ENCODE data around the gene MAP9. TPM values are rescaled to one million over a fixed set of nuclear protein-coding genes. Genes with fewer than 3 reads are reported as not detected.
"Not testable (repeated sequence)": the region's sequence is repeated elsewhere in the genome, so short reads cannot be mapped to it uniquely, and the experiment has no call there.

MAP9 gene
- total RNA-seq, 1 donor, result 10.3 TPM

GRCh38 chr4:155312027-155312426 is 64.7 kb downstream of the MAP9 start:
- H3K27me3 ChIP-seq (ENCODE audit: insufficient read depth, low read length); H3K9me3 ChIP-seq (ENCODE audit: low read depth, low read length); H3K4me1 ChIP-seq (ENCODE audit: insufficient read depth, low read length); H3K4me3 ChIP-seq (ENCODE audit: low read length): not testable (repeated sequence)

GRCh38 chr4:155307731-155308277 is 69.0 kb downstream of the MAP9 start:
- Histone ChIP-seq H3K4me1 (ENCODE audit: insufficient read depth, low read length) (no peaks in the 10 kb centered on the region), H3K27me3 (ENCODE audit: insufficient read depth, low read length) (no peaks in the 10 kb centered on the region), H3K4me3 (ENCODE audit: low read length) (no peak overlapping the region), H3K9me3 (ENCODE audit: low read depth, low read length) (no peaks in the 10 kb centered on the region)

- Histone ChIP-seq H3K4me1 (ENCODE audit: insufficient read depth, low read length) (no peaks in the 10 kb centered on the region), H3K4me3 (ENCODE audit: low read length) (no peak overlapping the region), H3K27me3 (ENCODE audit: insufficient read depth, low read length) (no peaks in the 10 kb centered on the region), H3K9me3 (ENCODE audit: low read depth, low read length) (no peaks in the 10 kb centered on the region)
These were observed 71.1 kb downstream of the MAP9 start for GRCh38 chr4:155305619-155306018.

GRCh38 chr4:155304375-155304774 is 72.4 kb downstream of the MAP9 start:
- no peaks in the 10 kb centered on the region for H3K9me3 ChIP-seq (ENCODE audit: low read depth, low read length)
- no peaks in the 10 kb centered on the region for H3K4me1 ChIP-seq (ENCODE audit: insufficient read depth, low read length)
- no peaks in the 10 kb centered on the region for H3K27me3 ChIP-seq (ENCODE audit: insufficient read depth, low read length)
- H3K4me3 ChIP-seq (ENCODE audit: low read length), result no peak overlapping the region

- no peaks in the 10 kb centered on the region for H3K4me1 ChIP-seq (ENCODE audit: insufficient read depth, low read length)
- H3K27me3 ChIP-seq (ENCODE audit: insufficient read depth, low read length), result no peaks in the 10 kb centered on the region
- no peak overlapping the region for H3K4me3 ChIP-seq (ENCODE audit: low read length)
- H3K9me3 ChIP-seq (ENCODE audit: low read depth, low read length), result no peaks in the 10 kb centered on the region
These were observed 77.7 kb downstream of the MAP9 start for GRCh38 chr4:155299103-155299502.

Other genes with a start within 250 kb of the MAP9 start
- gene NPY2R, start 168.3 kb downstream of the MAP9 start, total RNA-seq, result not detected